Hepatocyte (in vitro differentiated cells): ENCODE measurements around the gene CYTH4. TPM values are rescaled to one million over a fixed set of nuclear protein-coding genes. Genes with fewer than 3 reads are reported as not detected.

Experiments
- DNase-seq: peaks from one replicate; pipeline ENCODE4 v3.0.0-alpha.2; 2016; ENCODE audit warnings: low spot score
- H2AFZ ChIP-seq: fragments of 200-600 bp; sonication (generic); 2 replicates; pipeline ENCODE4 v1.6.0; 2016; ENCODE audit warnings: antibody characterized with exemption, mild to moderate bottlenecking
- H3K27ac ChIP-seq: fragments of 200-600 bp; sonication (generic); 2 replicates; pipeline ENCODE4 v1.5.1; 2016; ENCODE audit warnings: mild to moderate bottlenecking
- H3K27me3 ChIP-seq: fragments of 200-600 bp; sonication (generic); 2 replicates; pipeline ENCODE4 v1.6.1; 2016
- H3K36me3 ChIP-seq: fragments of 200-600 bp; sonication (generic); replicated peaks from 2 replicates; pipeline ENCODE4 v1.5.1; 2016; ENCODE audit warnings: low read depth; ENCODE audit not compliant: insufficient read depth
- H3K4me1 ChIP-seq: fragments of 200-600 bp; sonication (generic); 2 replicates; pipeline ENCODE4 v1.5.1; 2016; ENCODE audit warnings: mild to moderate bottlenecking, moderate library complexity; ENCODE audit not compliant: insufficient read depth
- H3K4me2 ChIP-seq: fragments of 200-600 bp; sonication (generic); 2 replicates; pipeline ENCODE4 v1.6.0; 2016
- H3K4me3 ChIP-seq: fragments of 200-600 bp; sonication (generic); 2 replicates; pipeline ENCODE4 v1.5.1; 2016; ENCODE audit warnings: mild to moderate bottlenecking
- H3K79me2 ChIP-seq: fragments of 200-600 bp; sonication (generic); 2 replicates; pipeline ENCODE4 v1.6.0; 2017; ENCODE audit warnings: mild to moderate bottlenecking
- H3K9me2 ChIP-seq: fragments of 200-600 bp; sonication (generic); replicated peaks from 2 replicates; pipeline ENCODE4 v1.6.0; 2017; ENCODE audit warnings: mild to moderate bottlenecking; ENCODE audit not compliant: insufficient read depth
- H3K9me3 ChIP-seq: fragments of 200-600 bp; sonication (generic); 2 replicates; pipeline ENCODE4 v1.5.1; 2016; ENCODE audit warnings: low read depth, mild to moderate bottlenecking
- H4K20me1 ChIP-seq: fragments of 200-600 bp; sonication (generic); 2 replicates; pipeline ENCODE4 v1.6.0; 2016; ENCODE audit warnings: mild to moderate bottlenecking; ENCODE audit not compliant: insufficient read depth, poor library complexity, severe bottlenecking
- CTCF ChIP-seq: fragments of 200-600 bp; sonication (generic); IDR thresholded peaks from 2 replicates; pipeline ENCODE4 v1.5.1; 2016; ENCODE audit warnings: antibody characterized with exemption, mild to moderate bottlenecking; ENCODE audit not compliant: poor library complexity
- EZH2 ChIP-seq: fragments of 200-600 bp; sonication (generic); IDR thresholded peaks from 2 replicates; pipeline ENCODE4 v1.6.1; 2016; ENCODE audit warnings: antibody characterized with exemption, mild to moderate bottlenecking, borderline replicate concordance
- EZH2phosphoT487 ChIP-seq: fragments of 200-600 bp; sonication (generic); IDR thresholded peaks from one replicate; pipeline ENCODE4 v1.6.1; 2018; ENCODE audit warnings: antibody characterized with exemption, mild to moderate bottlenecking, low read depth, moderate library complexity; ENCODE audit not compliant: unreplicated experiment, severe bottlenecking
- WGBS: methylation state at CpG from one replicate; pipeline ENCODE4 v1.1.6; 2016; ENCODE audit warnings: low lambda C conversion rate; ENCODE audit errors: missing lambda C conversion rate; 5-methylcytosine and 5-hydroxymethylcytosine counted together
- polyA plus RNA-seq: library from polyadenylated mRNA; unstranded; fragments of >200 nt; fragmentation: Nextera tagmentation; extraction: Ambion mirVana; gene quantifications from 2 replicates; pipeline ENCODE4 v1.2.1, GENCODE V29; 2016
- total RNA-seq: library from RNA; depleted of rRNA; stranded (reverse); fragments of >200 nt; gene quantifications from 2 replicates; pipeline ENCODE4 v1.2.3, GENCODE V29; 2014

The CYTH4 gene
- total and polyA plus RNA-seq, 2 experiments from 2014 or later = 0.57 to 0.94 TPM

GRCh38 chr22:37284805-37285355, 2.6 kb downstream of the CYTH4 start:
- 54% methylated on average over 13 of the region's 14 CpGs for WGBS
- H3K4me3 ChIP-seq = no peak overlapping the region
- DNase-seq = no peak

GRCh38 chr22:37285937-37286336, 3.6 kb downstream of the CYTH4 start:
- 88% methylated on average over 10 of the region's 10 CpGs for WGBS
- Histone ChIP-seq H3K4me1 (no peaks in the 10 kb centered on the region), H2AFZ (no peak overlapping the region), H3K27me3 (peaks cover 5% of the 10 kb centered on the region), H3K36me3 (no peaks in the 10 kb centered on the region), H3K4me2 (no peak overlapping the region), H3K4me3 (no peak overlapping the region), H3K27ac (no peak overlapping the region), H3K9me2 (no peaks in the 10 kb centered on the region), H3K79me2 (no peaks in the 10 kb centered on the region), H4K20me1 (no peaks in the 10 kb centered on the region), H3K9me3 (no peaks in the 10 kb centered on the region)
- DNase-seq = no peak
- TF ChIP-seq EZH2phosphoT487 (no peak), CTCF (no peak), EZH2 (no peak)

More at GRCh38 chr22:37284805-37285355, 2.6 kb downstream of the CYTH4 start:
- Histone ChIP-seq H3K9me3 (no peaks in the 10 kb centered on the region), H3K27me3 (peaks cover 5% of the 10 kb centered on the region), H2AFZ (no peak overlapping the region), H4K20me1 (no peaks in the 10 kb centered on the region), H3K4me1 (no peaks in the 10 kb centered on the region), H3K36me3 (no peaks in the 10 kb centered on the region), H3K4me2 (no peak overlapping the region), H3K79me2 (no peaks in the 10 kb centered on the region), H3K27ac (no peak overlapping the region), H3K9me2 (no peaks in the 10 kb centered on the region)
- no peak for TF ChIP-seq CTCF

GRCh38 chr22:37287550-37287951, 5.2 kb downstream of the CYTH4 start:
- Histone ChIP-seq H3K9me2 (no peaks in the 10 kb centered on the region), H3K79me2 (no peaks in the 10 kb centered on the region), H2AFZ (no peak overlapping the region), H3K36me3 (no peaks in the 10 kb centered on the region), H3K27me3 (peaks cover 5% of the 10 kb centered on the region), H3K4me2 (no peak overlapping the region), H3K4me1 (no peaks in the 10 kb centered on the region), H3K9me3 (no peaks in the 10 kb centered on the region), H4K20me1 (no peaks in the 10 kb centered on the region), H3K4me3 (no peak overlapping the region), H3K27ac (no peak overlapping the region)
- WGBS = 88% methylated on average over 10 of the region's 10 CpGs
- no peak for DNase-seq
- TF ChIP-seq EZH2phosphoT487 (no peak), CTCF (no peak), EZH2 (no peak)

GRCh38 chr22:37288521-37288920, 6.2 kb downstream of the CYTH4 start:
- Histone ChIP-seq H3K9me3 (no peaks in the 10 kb centered on the region), H3K27me3 (no peaks in the 10 kb centered on the region), H2AFZ (no peak overlapping the region), H3K36me3 (no peaks in the 10 kb centered on the region), H3K27ac (no peak overlapping the region), H3K4me3 (no peak overlapping the region), H3K9me2 (no peaks in the 10 kb centered on the region), H3K79me2 (no peaks in the 10 kb centered on the region), H3K4me1 (no peaks in the 10 kb centered on the region), H4K20me1 (no peaks in the 10 kb centered on the region), H3K4me2 (no peak overlapping the region)
- 86% methylated on average over 7 of the region's 7 CpGs for WGBS
- no peak for DNase-seq
- TF ChIP-seq EZH2 = no peak
- TF ChIP-seq CTCF = no peak
- TF ChIP-seq EZH2phosphoT487 = no peak
